Measurements from ENCODE around the gene GCG. TPM values are rescaled to one million over a fixed set of nuclear protein-coding genes. Genes with fewer than 3 reads are reported as not detected.

GCG gene
- total RNA-seq, result not detected

DNA sequence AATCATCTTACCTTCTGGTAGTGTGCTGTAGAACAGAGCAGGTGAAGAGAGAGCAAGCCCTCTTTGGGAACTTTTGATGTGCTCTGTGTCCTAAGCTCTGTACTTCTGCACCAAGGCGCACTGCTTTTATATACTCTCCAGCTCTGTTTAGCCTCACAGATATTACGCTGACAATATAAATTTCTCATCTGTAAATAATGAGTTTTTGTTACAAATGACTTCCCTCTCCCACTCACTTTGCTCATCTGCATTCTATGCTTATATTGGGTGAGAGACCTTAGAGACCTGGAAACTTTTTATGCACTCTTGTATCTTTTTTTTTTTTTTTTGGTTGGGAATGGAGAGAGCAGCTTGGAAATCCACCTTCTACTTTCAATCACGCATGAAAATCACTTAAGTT lies at the start of gene GCG:
GCG (minus strand) TSS at position 101 of the 400 bp plus-strand sequence. CDS start 3,069 bp downstream, outside the sequence.
- POLR2A ChIA-PET, result no interaction called here
- Mint-ChIP-seq H3K4me1 (no peaks in the 10 kb centered on the region), H3K27ac (no peak within 1 kb of the TSS), H3K36me3 (ENCODE audit: low read depth) (no peaks in the 10 kb centered on the region), H3K4me3 (no peak within 1 kb of the TSS), H3K9me3 (no peaks in the 10 kb centered on the region), H3K27me3 (peaks cover 49% of the 10 kb centered on the region)
- CTCF ChIA-PET, result interaction anchor here (0.6 kb wide), 1 partner anchor 11 kb away, joined by 4 read pairs; no protein-coding TSS in a partner anchor
- no peak for DNase-seq

DNA sequence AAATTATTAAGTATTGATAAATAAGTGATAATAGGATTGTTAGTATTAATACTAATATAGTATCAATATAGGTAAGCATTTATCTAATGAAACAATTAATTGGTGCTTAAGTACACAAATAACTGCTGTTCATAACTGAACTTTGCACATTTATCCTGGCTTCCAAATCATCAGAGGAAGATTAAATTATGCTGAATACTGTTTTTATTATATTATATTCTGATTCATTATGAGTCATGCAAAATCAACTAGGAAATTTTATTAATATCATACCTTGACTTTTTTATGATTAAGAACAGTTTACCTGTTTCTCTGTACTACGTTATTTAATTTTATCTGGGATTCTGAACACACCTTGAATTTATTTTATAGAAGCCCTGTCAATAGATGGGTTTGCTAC lies 48.6 kb upstream of the GCG start:
- Mint-ChIP-seq H3K9me3 (no peaks in the 10 kb centered on the region), H3K27me3 (peaks cover 25% of the 10 kb centered on the region), H3K4me3 (no peak overlapping the region), H3K4me1 (no peaks in the 10 kb centered on the region), H3K36me3 (ENCODE audit: low read depth) (no peaks in the 10 kb centered on the region), H3K27ac (no peak overlapping the region)
- CTCF ChIA-PET, result no interaction called here
- no peak for DNase-seq
- POLR2A ChIA-PET, result no interaction called here

DNA sequence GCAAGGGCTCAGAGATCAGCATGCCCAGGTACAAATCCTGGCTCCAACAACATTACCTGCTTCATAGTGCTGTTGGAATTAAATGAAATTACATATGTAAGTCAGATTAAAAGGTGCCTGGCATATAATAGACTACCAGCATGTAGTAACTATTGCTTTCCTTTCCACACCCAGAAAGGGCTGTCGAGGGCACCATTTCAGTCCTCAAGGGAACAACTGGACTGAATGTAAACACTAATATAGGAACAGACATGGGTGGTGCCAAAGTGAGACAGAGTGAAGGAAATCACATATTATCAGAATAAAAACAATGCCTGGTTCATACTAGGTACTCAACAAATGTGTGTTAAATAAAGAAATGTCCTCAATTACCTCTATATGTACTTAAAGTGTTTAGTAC lies 47.9 kb upstream of the GCG start:
- Mint-ChIP-seq H3K4me3 (no peak overlapping the region), H3K27ac (no peak overlapping the region), H3K9me3 (no peaks in the 10 kb centered on the region), H3K27me3 (peaks cover 27% of the 10 kb centered on the region), H3K36me3 (ENCODE audit: low read depth) (no peaks in the 10 kb centered on the region), H3K4me1 (no peaks in the 10 kb centered on the region)
- POLR2A ChIA-PET, result no interaction called here
- DNase-seq, result no peak
- CTCF ChIA-PET, result no interaction called here

DNA sequence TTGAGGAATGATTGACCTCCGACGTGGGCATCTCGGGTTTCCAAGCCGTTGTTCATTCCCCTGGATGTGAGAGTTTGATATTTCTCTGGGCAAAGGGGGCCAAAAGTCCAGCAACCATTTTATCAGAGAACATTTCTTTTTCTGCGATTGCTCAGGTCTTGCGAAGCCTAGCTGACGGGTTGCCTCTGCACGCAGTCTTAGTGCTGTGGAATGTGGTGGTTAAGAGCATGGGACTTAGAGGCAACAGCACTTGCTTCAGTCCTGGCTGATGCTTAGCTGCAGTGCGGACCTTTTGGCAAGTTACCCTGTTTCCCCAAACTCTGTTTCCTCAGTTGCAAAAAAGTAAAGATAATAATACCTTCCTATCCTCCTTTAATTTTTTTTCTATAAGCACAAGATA lies 46.2 kb upstream of the GCG start:
- no peak for DNase-seq
- no peaks in the 10 kb centered on the region for H3K9me3 Mint-ChIP-seq
- H3K27me3 Mint-ChIP-seq, result peaks cover 37% of the 10 kb centered on the region
- CTCF ChIA-PET, result no interaction called here
- no peak overlapping the region for H3K27ac Mint-ChIP-seq
- H3K4me3 Mint-ChIP-seq, result no peak overlapping the region
- POLR2A ChIA-PET, result no interaction called here
- H3K36me3 Mint-ChIP-seq (ENCODE audit: low read depth), result no peaks in the 10 kb centered on the region
- no peaks in the 10 kb centered on the region for H3K4me1 Mint-ChIP-seq

DNA sequence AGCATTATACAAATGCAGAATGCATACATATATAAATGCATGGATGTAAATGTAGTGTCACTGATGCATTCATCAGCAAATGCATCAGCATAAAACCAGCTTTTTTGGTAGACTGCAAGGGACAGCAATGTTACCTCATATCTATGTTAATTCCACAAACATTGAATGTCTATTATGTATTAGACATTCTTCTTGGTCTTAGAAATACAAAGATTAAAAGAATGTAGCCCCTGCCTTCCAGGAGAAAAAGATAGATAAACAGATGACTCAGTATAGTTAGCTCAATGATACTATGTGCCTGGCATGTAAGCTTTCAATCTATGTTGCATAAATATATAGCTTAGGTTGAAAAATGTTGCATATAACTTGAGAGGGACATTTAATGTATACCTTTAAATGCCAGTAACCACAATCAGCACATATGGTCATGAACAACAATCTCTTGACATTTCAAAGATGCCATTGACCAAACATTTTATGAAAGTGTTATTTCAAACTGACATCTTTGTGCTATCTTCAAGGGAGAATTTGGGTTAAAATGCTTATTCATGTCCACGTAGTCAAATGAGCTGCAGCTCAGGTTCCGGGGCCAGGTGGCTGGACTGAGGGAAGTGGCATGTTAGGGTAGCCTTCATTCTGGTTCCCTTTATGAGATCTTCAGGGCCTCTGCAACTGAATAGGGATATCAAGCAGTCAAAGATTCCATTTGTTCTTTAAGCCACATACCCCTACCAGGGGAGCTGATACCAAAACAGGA lies 45.2 kb upstream of the GCG start:
- H3K9me3 Mint-ChIP-seq, result no peaks in the 10 kb centered on the region
- POLR2A ChIA-PET, result no interaction called here
- no peaks in the 10 kb centered on the region for H3K4me1 Mint-ChIP-seq
- H3K36me3 Mint-ChIP-seq (ENCODE audit: low read depth), result no peaks in the 10 kb centered on the region
- CTCF ChIA-PET, result interaction anchor here (1.0 kb wide), 1 partner anchor 24 kb away, joined by 3 read pairs; no protein-coding TSS in a partner anchor
- H3K27ac Mint-ChIP-seq, result no peak overlapping the region
- no peak overlapping the region for H3K4me3 Mint-ChIP-seq
- DNase-seq, result no peak
- peaks cover 47% of the 10 kb centered on the region for H3K27me3 Mint-ChIP-seq

DNA sequence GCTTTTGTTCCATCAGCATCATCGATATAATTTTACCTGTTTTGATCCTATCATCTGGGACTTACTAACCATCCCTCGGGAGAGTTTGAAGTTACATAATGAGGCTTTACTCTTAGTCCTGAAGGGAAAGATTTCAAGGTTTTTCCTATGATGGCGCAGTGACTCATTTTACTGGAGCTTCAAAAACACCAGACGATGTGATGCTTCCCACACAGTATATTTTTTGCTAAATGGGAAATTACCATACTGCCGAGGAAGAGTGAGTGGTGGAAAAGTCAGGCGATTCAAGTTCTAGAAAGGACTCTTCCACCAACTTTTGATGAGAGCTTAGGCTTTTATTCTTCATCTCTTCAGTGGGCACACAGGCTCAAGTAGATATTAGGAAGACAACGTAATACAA lies 44.6 kb upstream of the GCG start:
- Mint-ChIP-seq H3K4me1 (no peaks in the 10 kb centered on the region), H3K36me3 (ENCODE audit: low read depth) (no peaks in the 10 kb centered on the region), H3K27ac (no peak overlapping the region), H3K27me3 (peaks cover 51% of the 10 kb centered on the region), H3K9me3 (no peaks in the 10 kb centered on the region), H3K4me3 (no peak overlapping the region)
- POLR2A ChIA-PET, result no interaction called here
- CTCF ChIA-PET, result interaction anchor here (1.0 kb wide), 1 partner anchor 25 kb away, joined by 3 read pairs; no protein-coding TSS in a partner anchor
- DNase-seq, result no peak

DNA sequence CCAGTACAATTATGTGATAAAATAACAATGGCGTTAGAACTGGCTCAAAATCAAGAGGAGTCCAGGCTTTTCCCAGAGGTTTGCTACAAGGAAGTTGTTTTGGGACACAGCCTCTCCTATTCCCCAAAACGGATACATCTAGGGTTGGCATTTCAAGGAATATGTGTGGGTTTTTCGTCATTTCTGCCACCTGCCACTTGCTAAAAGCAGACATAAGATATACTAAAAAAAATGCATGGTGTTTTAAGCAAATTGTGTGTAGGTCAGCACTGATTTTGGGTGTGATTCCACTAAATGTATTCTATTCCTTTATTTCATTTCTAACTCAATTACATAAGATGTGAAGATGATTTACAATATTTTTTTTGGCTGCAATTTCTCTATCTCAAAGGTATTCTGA lies 36.4 kb upstream of the GCG start:
- CTCF ChIA-PET, result interaction anchor here (1.3 kb wide), 1 partner anchor 14 kb away, joined by 4 read pairs; no protein-coding TSS in a partner anchor

DNA sequence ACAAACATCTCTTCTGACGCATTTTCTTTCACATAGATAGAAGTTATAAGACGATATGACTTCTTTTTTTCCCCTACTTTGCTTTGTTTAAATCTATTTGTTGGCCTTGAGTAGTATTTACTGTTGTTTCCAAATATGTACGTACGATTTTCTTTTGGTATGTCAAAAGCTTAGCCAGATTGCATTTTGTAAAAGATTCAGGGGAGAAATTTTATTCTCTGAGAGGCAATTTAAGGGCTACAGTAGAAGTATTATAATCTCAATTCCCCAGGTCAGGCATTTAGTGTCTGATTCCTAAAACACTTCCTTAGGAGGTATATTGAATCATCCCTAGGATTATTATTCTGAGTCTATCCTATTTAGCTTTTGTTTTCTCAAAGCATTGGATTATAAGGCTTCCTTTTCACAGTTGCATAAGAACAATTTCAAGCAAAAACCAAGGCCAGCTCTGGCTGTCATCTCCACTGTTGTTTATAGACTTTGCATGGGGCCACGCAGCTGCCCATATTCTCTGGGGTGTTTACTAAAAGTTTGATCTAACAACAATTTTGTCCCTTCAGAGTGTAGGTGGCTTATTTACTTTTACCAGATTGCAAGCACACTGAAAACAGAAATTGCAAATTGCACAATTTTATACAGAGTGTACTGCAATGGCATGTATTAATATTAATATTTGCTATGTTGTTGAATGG lies 33.6 kb upstream of the GCG start:
- Mint-ChIP-seq H3K4me1 (peaks cover 6% of the 10 kb centered on the region), H3K27me3 (peaks cover 13% of the 10 kb centered on the region), H3K4me3 (no peak overlapping the region), H3K36me3 (ENCODE audit: low read depth) (no peaks in the 10 kb centered on the region), H3K27ac (no peak overlapping the region), H3K9me3 (no peaks in the 10 kb centered on the region)
- ChIA-PET POLR2A (no interaction called here), CTCF (no interaction called here)
- no peak for DNase-seq

More for the DNA sequence above, 36.4 kb upstream of the GCG start:
- H3K27ac Mint-ChIP-seq, result no peak overlapping the region
- H3K27me3 Mint-ChIP-seq, result peaks cover 30% of the 10 kb centered on the region
- DNase-seq, result no peak
- POLR2A ChIA-PET, result no interaction called here
- no peak overlapping the region for H3K4me3 Mint-ChIP-seq
- H3K9me3 Mint-ChIP-seq, result no peaks in the 10 kb centered on the region
- H3K36me3 Mint-ChIP-seq (ENCODE audit: low read depth), result no peaks in the 10 kb centered on the region
- peaks cover 6% of the 10 kb centered on the region for H3K4me1 Mint-ChIP-seq

DNA sequence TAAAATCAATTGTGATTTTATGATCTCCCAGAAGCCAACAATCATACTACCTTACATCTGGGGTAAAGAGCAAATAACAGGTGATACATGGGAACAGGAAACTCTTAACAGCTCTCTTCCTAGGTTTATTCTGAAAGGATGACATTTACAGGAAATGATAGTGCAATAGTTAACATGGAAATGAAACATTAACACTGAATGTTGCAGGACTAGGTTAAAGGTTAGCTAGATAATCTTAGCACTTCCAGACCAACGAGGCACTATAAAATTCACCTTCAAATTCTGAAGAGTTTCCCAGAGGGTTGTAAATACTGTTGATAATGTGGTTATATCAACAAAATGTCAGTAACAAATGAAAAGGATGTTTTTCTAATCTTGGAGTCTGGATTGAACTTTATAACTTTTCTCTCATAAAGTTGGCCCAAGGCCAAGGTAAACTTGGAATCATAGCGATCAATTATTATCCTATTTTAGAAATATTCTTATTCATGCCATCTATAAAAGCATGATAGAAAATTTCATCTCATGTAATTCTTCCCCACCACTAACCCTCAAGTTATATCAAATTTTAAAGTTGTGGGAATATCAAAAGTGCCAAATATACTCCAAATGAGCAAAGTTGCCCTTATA lies 32.9 kb upstream of the GCG start:
- H3K4me1 Mint-ChIP-seq, result peaks cover 6% of the 10 kb centered on the region
- H3K9me3 Mint-ChIP-seq, result no peaks in the 10 kb centered on the region
- POLR2A ChIA-PET, result no interaction called here
- no peak overlapping the region for H3K27ac Mint-ChIP-seq
- no peak overlapping the region for H3K4me3 Mint-ChIP-seq
- no peaks in the 10 kb centered on the region for H3K36me3 Mint-ChIP-seq (ENCODE audit: low read depth)
- CTCF ChIA-PET, result no interaction called here
- no peak for DNase-seq
- H3K27me3 Mint-ChIP-seq, result peaks cover 14% of the 10 kb centered on the region

DNA sequence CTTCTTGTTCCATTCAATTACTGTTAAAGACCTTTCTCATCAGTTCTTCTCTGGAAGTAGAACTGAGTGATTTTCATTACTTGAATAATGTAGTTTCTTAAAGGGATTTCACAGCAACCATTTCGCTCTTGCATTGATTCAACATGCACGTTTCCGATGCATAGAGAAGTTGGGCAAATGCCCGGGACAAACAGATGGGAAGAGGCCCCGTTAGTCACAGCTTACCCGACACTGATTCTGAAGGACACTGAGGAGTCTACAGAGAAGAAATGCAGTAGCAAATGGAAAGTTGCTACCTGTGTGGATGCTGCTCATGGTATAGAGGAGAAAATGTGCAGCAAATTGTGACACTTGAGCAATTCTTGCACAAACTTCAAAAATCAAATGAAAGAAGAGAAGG lies 32.3 kb upstream of the GCG start:
- Mint-ChIP-seq H3K27me3 (peaks cover 14% of the 10 kb centered on the region), H3K27ac (no peak overlapping the region), H3K4me3 (no peak overlapping the region), H3K4me1 (peaks cover 6% of the 10 kb centered on the region), H3K9me3 (no peaks in the 10 kb centered on the region), H3K36me3 (ENCODE audit: low read depth) (no peaks in the 10 kb centered on the region)
- DNase-seq, result no peak
- ChIA-PET CTCF (no interaction called here), POLR2A (no interaction called here)

DNA sequence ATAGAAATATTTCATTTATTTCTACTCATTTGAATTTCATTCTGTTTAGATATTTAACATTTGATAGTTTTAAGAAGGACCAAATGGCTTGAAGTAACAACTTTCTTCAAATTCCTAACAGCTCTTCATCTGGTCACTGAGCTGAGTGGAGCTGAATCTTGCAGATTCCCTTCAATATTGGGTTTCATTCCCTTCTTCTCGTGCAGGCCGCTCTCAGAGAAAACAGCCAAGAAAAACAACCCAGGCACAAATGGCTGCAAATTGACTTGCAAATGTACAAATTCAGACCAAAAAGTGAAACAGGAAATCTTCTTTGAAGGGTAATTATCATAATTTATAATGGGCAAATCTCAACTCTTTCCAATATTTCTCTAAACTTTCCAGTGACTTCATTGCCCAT lies 30.3 kb upstream of the GCG start:
- H3K36me3 Mint-ChIP-seq (ENCODE audit: low read depth), result no peaks in the 10 kb centered on the region
- ChIA-PET POLR2A (no interaction called here), CTCF (no interaction called here)
- no peak overlapping the region for H3K4me3 Mint-ChIP-seq
- no peaks in the 10 kb centered on the region for H3K9me3 Mint-ChIP-seq
- peaks cover 14% of the 10 kb centered on the region for H3K27me3 Mint-ChIP-seq
- H3K27ac Mint-ChIP-seq, result no peak overlapping the region
- no peak for DNase-seq
- peaks cover 6% of the 10 kb centered on the region for H3K4me1 Mint-ChIP-seq

DNA sequence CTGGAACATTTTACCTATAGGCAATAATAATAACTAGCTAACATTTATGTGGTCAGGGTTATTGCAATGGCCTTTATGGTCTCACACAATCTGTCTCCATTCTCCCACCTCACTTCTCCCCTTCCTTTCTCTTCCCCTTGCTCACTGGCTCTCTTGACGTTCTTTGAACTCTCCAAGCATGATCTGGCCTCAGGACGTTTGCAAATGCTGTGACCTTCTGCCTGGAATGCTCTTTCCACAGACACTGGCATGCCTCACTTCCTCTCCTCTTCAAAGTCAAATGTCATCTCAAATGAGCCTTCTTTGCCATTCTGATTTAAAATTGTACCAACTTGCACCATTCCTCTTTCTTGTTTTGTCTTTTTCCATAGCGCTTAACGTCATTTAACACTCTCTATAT lies 25.3 kb upstream of the GCG start:
- peaks cover 41% of the 10 kb centered on the region for H3K27me3 Mint-ChIP-seq
- H3K9me3 Mint-ChIP-seq, result no peaks in the 10 kb centered on the region
- H3K4me3 Mint-ChIP-seq, result no peak overlapping the region
- POLR2A ChIA-PET, result no interaction called here
- DNase-seq, result no peak
- H3K36me3 Mint-ChIP-seq (ENCODE audit: low read depth), result no peaks in the 10 kb centered on the region
- H3K4me1 Mint-ChIP-seq, result no peaks in the 10 kb centered on the region
- CTCF ChIA-PET, result interaction anchor here (1.8 kb wide), 1 partner anchor 12 kb away, joined by 3 read pairs; no protein-coding TSS in a partner anchor
- H3K27ac Mint-ChIP-seq, result no peak overlapping the region

DNA sequence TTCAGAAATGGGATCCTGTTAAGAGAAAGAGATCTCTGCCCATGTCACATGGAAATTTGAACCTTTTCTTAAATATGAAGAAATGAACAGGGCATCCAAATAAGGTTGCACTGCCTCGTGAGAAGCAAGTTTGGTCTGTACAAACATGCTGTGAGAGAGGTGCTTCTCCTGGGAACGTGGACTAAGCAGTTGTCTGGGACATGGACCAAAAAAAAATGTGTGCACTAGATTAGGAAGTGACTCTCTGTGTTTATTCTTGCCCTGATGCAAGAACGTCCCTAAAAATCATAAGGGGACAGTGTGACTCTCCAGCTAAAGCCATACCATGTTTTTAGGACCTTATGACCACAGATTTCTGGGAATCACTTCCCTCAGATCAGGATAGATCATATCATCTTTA lies 23.7 kb upstream of the GCG start:
- Mint-ChIP-seq H3K4me1 (no peaks in the 10 kb centered on the region), H3K27ac (no peak overlapping the region), H3K9me3 (no peaks in the 10 kb centered on the region), H3K4me3 (no peak overlapping the region), H3K27me3 (peaks cover 41% of the 10 kb centered on the region), H3K36me3 (ENCODE audit: low read depth) (no peaks in the 10 kb centered on the region)
- POLR2A ChIA-PET, result no interaction called here
- no peak for DNase-seq
- CTCF ChIA-PET, result no interaction called here
